ENCODE results near the gene ADIG.
"Not testable (repeated sequence)": the region's sequence is repeated elsewhere in the genome, so short reads cannot be mapped to it uniquely, and the experiment has no call there.

The ADIG gene

DNA sequence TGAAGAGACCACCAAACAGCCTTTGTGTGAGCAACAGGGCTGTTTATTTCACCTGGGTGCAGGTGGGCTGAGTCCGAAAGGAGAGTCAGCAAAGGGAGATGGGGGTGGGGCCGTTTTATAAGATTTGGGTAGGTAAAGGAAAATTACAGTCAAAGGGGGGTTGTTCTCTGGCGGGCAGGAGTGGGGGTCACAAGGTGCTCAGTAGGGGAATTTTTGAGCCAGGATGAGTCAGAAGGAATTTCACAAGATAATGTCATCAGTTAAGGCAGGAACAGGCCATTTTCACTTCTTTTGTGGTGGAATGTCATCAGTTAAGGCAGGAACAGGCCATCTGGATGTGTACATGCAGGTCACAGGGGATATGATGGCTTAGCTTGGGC is 11.4 kb downstream of the ADIG start:
- H3K4me3 ChIP-seq (ENCODE audit: low read length); H3K9ac ChIP-seq (ENCODE audit: low read length); H3K4me1 ChIP-seq (ENCODE audit: control insufficient read depth, insufficient read depth, low read length); H3K36me3 ChIP-seq (ENCODE audit: control insufficient read depth, insufficient read depth, low read length); H3K27me3 ChIP-seq (ENCODE audit: control insufficient read depth, insufficient read depth, low read length); H3K9me3 ChIP-seq (ENCODE audit: control insufficient read depth, low read length): not testable (repeated sequence)

DNA sequence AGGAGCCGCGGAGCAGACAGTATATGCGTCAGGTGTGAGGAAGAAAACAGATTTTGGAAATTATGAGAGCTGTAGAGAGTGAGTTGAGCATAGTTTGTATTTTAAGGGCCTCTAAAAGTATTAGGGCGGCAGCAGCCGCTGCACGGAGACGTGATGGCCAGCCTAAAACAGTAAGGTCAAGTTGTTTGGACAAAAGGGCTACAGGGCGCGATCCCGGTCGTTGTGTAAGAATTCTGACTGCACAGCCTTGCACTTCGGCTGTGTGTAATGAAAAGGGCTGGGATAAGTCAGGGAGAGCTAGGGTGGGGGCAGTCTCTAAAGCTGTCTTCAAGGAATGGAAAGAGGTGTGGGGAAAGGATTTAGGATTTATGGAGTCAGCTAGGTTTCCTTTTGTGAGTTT is 13.3 kb downstream of the ADIG start:
- not testable (repeated sequence) for H3K36me3 ChIP-seq (ENCODE audit: control insufficient read depth, insufficient read depth, low read length); H3K9me3 ChIP-seq (ENCODE audit: control insufficient read depth, low read length); H3K4me1 ChIP-seq (ENCODE audit: control insufficient read depth, insufficient read depth, low read length); H3K9ac ChIP-seq (ENCODE audit: low read length); H3K4me3 ChIP-seq (ENCODE audit: low read length); H3K27me3 ChIP-seq (ENCODE audit: control insufficient read depth, insufficient read depth, low read length)

DNA sequence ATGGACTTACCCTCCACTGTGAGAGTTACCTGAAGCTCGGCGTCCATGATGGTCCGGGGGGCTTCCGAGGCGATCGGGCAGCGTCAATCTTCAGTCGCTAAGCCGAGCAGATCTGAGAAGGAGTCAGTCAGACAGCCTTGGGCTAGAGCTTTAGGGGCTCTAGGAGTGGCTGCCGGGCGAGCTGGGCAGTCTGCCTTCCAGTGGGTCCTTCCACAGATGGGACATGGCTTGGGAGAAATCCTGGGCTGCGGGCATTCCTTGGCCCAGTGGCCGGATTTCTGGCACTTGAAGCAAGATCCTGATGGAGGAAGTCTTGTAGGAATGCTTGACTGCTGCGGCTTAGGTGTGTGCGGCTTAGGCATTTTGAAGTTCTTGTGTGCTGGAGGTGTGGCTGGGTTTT is 14.9 kb downstream of the ADIG start:
- not testable (repeated sequence) for H3K27me3 ChIP-seq (ENCODE audit: control insufficient read depth, insufficient read depth, low read length); H3K36me3 ChIP-seq (ENCODE audit: control insufficient read depth, insufficient read depth, low read length); H3K4me3 ChIP-seq (ENCODE audit: low read length)

DNA sequence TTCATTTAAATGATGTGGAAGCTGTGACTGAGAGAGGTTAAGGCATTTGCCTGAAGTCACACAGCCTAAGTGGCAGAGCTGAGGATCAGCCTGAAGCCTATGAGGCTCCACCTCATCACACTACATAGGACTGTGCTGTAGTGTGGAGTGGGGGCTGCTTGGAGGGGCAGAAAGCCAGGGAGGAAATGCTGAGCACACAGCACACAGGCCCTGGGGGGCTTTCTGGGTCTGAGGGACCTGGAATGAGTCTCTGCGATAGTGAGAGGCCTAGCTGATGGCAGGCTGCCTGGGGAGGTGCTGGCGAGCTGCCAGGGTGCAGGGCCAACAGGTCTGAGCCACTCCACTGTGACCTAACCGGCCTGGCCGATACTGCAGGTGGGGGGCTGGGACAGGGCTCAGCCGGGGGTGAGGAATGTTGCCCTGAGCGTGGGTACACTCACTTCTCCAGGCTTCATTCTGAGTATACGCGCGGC is 18.4 kb downstream of the ADIG start:
- Histone ChIP-seq H3K9me3 (ENCODE audit: control insufficient read depth, low read length) (no peaks in the 10 kb centered on the region), H3K27me3 (ENCODE audit: control insufficient read depth, insufficient read depth, low read length) (peaks cover 21% of the 10 kb centered on the region), H3K36me3 (ENCODE audit: control insufficient read depth, insufficient read depth, low read length) (no peaks in the 10 kb centered on the region), H3K4me1 (ENCODE audit: control insufficient read depth, insufficient read depth, low read length) (peaks cover 9% of the 10 kb centered on the region), H3K9ac (ENCODE audit: low read length) (no peak overlapping the region), H3K4me3 (ENCODE audit: low read length) (no peak overlapping the region)

More for the DNA sequence above, 14.9 kb downstream of the ADIG start:
- not testable (repeated sequence) for H3K4me1 ChIP-seq (ENCODE audit: control insufficient read depth, insufficient read depth, low read length); H3K9ac ChIP-seq (ENCODE audit: low read length); H3K9me3 ChIP-seq (ENCODE audit: control insufficient read depth, low read length)

DNA sequence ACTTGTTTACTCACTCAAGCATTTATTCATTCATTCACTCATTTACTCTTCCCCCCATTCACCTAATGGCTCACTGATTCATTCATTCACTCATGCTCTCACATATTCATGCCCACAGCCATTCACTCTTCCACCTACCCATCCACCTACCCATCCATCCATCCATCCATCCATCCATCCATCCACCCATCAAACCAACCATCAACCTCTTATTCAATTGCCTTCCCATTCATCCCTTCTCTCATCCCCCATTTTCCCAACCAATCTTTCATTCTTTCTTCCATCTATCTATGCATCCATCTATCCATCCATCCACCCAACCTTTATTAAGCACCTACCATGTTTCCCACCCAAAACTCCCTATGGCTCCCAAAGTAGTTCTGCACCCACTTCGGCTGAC is 19.1 kb downstream of the ADIG start:
- Histone ChIP-seq H3K27me3 (ENCODE audit: control insufficient read depth, insufficient read depth, low read length) (peaks cover 21% of the 10 kb centered on the region), H3K36me3 (ENCODE audit: control insufficient read depth, insufficient read depth, low read length) (no peaks in the 10 kb centered on the region), H3K4me3 (ENCODE audit: low read length) (no peak overlapping the region), H3K9ac (ENCODE audit: low read length) (no peak overlapping the region), H3K4me1 (ENCODE audit: control insufficient read depth, insufficient read depth, low read length) (peaks cover 9% of the 10 kb centered on the region), H3K9me3 (ENCODE audit: control insufficient read depth, low read length) (no peaks in the 10 kb centered on the region)

DNA sequence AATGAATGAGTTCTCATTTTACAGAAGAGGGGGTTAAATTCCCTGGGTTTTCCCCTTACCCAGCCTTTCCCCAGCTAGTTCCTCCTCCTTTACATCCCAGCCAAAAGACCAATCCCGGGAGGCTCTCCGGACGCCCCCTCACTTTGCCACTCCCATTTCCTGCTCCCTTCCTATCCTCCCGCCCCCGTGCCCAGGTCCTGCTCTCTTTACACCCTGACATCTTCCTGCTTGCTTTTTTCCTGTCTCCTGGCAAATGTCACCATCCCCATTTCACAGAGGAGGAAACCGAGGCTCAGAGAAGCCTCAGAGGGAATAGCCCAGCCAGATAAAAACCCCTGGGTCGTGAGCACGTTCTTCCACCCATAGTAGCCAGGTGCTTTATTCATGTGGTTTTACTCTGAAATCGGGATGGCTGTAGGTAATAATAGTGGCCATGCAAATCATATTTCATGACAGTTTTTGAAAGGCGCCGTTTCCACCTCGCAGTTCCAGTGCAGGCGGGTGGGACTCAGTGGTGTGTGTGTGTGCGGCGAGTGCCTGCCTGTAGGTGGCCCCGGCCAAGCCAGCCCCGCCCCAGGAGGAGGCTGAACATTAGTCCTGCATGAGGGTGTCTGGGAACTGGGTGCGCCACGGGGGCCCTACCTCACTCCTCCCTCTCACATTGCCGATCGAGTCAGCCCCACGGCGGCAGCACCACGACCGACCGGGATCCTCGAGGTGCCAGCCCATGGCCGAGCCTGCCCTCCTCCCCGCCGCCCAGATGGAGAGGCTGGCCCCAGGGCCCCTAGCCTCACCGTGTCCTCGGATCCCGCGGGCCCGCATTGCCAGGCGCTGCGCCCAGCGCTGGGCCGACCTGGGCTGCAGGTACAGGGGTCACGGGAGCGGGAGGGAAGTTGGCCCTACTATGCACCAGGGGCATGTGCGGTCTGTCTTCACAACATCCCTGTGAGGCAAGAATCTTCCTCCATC is 20.5 kb downstream of the ADIG start, which contains the start of gene ARHGAP40:
TSS of gene ARHGAP40 (plus strand) at position 594 of the 969 bp plus-strand sequence.
- H3K36me3 ChIP-seq (ENCODE audit: control insufficient read depth, insufficient read depth, low read length), result no peaks in the 10 kb centered on the region
- H3K4me1 ChIP-seq (ENCODE audit: control insufficient read depth, insufficient read depth, low read length), result peaks cover 9% of the 10 kb centered on the region
- no peaks in the 10 kb centered on the region for H3K9me3 ChIP-seq (ENCODE audit: control insufficient read depth, low read length)
- no peak within 1 kb of the TSS for H3K4me3 ChIP-seq (ENCODE audit: low read length)
- H3K27me3 ChIP-seq (ENCODE audit: control insufficient read depth, insufficient read depth, low read length), result peaks cover 21% of the 10 kb centered on the region
- H3K9ac ChIP-seq (ENCODE audit: low read length), result peak within 1 kb of the TSS; percentile 43

DNA sequence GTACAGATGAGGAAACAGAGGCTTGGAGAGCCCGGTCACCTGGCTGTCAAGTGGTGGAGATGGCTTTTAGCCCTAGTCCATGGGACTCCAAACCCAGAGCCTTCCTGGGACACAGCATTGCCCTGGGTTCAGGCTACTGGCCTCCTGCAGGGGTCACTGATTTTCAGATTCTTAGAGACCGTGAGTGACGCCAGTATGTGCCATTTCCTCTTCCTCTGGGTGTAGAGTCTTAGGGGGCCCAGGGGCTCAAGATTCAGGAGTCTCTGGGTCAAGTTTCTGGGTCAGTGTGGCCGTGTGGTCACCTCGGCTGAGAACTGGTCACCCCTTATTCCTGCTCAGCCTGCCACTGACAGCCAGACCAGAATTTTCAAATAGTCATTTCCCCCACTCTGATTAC is 21.2 kb downstream of the ADIG start:
- Histone ChIP-seq H3K9me3 (ENCODE audit: control insufficient read depth, low read length) (no peaks in the 10 kb centered on the region), H3K27me3 (ENCODE audit: control insufficient read depth, insufficient read depth, low read length) (peaks cover 21% of the 10 kb centered on the region), H3K4me1 (ENCODE audit: control insufficient read depth, insufficient read depth, low read length) (peaks cover 9% of the 10 kb centered on the region), H3K9ac (ENCODE audit: low read length) (peak overlapping the region; percentile 43), H3K36me3 (ENCODE audit: control insufficient read depth, insufficient read depth, low read length) (no peaks in the 10 kb centered on the region), H3K4me3 (ENCODE audit: low read length) (no peak overlapping the region)

DNA sequence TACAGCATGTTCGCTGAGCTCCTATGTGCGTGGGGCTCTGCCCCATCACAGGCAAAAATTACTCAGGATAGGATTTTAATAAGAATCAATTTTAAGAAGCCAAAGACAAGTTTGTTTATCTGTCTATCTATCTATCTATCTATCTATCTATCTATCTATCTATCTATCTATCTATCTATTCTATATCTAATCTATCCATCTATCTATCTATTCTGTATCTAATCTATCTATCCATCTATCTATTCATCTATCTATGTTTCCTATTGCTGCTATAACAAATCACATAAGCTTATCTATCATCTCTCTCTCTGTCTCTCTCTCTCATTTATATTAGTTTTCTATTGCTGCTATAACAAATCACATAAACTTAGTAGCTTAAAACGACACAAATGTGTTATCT is 22.3 kb downstream of the ADIG start:
- H3K36me3 ChIP-seq (ENCODE audit: control insufficient read depth, insufficient read depth, low read length), result no peaks in the 10 kb centered on the region
- no peak overlapping the region for H3K4me3 ChIP-seq (ENCODE audit: low read length)
- peaks cover 21% of the 10 kb centered on the region for H3K27me3 ChIP-seq (ENCODE audit: control insufficient read depth, insufficient read depth, low read length)
- no peak overlapping the region for H3K9ac ChIP-seq (ENCODE audit: low read length)
- H3K4me1 ChIP-seq (ENCODE audit: control insufficient read depth, insufficient read depth, low read length), result peaks cover 9% of the 10 kb centered on the region
- no peaks in the 10 kb centered on the region for H3K9me3 ChIP-seq (ENCODE audit: control insufficient read depth, low read length)

DNA sequence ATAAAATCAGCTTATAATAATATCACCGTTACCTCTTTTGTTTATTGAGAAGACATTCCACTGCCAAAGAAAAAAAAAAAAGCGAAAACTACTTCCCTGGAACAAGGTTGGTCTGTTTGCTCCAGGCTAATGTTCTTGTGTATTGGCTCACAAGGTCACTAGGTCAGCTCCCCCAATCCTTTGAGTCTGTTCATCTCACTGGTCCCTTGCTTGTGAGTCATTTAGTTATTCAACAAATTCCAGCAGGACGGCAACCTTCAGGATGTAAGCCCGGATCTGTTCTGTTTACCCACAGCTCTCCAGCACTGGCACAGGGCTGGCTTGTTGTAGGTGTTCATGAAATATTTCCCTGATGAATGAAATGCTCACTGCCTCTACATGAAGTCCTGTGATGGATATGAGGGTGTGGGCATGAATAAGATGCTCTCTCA is 23.9 kb downstream of the ADIG start:
- H3K4me3 ChIP-seq (ENCODE audit: low read length), result no peak overlapping the region
- peaks cover 21% of the 10 kb centered on the region for H3K27me3 ChIP-seq (ENCODE audit: control insufficient read depth, insufficient read depth, low read length)
- H3K9ac ChIP-seq (ENCODE audit: low read length), result no peak overlapping the region
- peaks cover 9% of the 10 kb centered on the region for H3K4me1 ChIP-seq (ENCODE audit: control insufficient read depth, insufficient read depth, low read length)
- no peaks in the 10 kb centered on the region for H3K36me3 ChIP-seq (ENCODE audit: control insufficient read depth, insufficient read depth, low read length)
- no peaks in the 10 kb centered on the region for H3K9me3 ChIP-seq (ENCODE audit: control insufficient read depth, low read length)

DNA sequence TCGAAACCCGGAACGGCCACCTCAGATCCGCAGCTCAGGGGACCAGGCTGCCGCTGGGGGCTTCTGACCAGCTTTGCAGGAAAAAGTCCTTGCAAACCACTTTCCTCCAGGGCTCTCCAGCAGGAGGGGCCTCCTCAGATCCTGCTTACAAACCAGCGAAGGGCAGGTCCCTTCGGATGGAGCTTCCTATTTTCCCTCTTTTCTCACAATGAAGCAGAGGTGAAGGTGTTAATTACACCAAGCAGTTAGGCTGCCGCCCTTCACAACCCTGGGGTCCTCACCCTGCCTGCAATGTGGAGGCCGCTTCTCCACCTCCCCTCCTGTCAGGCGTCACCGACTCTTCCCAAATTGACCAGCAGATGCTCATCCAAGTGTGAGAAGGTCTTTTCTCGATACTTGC is 26.4 kb downstream of the ADIG start:
- no peaks in the 10 kb centered on the region for H3K9me3 ChIP-seq (ENCODE audit: control insufficient read depth, low read length)
- H3K36me3 ChIP-seq (ENCODE audit: control insufficient read depth, insufficient read depth, low read length), result no peaks in the 10 kb centered on the region
- peaks cover 4% of the 10 kb centered on the region for H3K27me3 ChIP-seq (ENCODE audit: control insufficient read depth, insufficient read depth, low read length)
- no peak overlapping the region for H3K9ac ChIP-seq (ENCODE audit: low read length)
- H3K4me3 ChIP-seq (ENCODE audit: low read length), result no peak overlapping the region
- no peaks in the 10 kb centered on the region for H3K4me1 ChIP-seq (ENCODE audit: control insufficient read depth, insufficient read depth, low read length)

DNA sequence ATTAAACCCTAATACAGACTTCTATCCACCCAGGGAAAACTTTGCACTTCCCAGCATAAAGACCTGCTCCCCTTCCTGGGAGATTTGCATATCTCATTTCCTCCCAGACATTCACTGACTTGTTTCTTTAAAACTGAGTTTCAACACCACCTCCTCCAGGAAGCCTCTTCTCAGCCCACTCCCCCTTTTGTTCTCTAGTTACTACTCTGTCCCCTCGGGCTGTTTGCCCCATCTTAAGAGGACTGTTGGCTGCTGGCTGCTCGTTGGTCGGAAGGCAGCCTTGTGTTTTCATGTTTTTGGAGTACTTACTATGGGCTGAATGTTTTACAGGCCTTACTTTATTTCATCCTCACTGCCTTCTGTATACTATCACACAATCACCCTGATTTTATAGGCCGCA is 27.2 kb downstream of the ADIG start:
- Histone ChIP-seq H3K9ac (ENCODE audit: low read length) (no peak overlapping the region), H3K27me3 (ENCODE audit: control insufficient read depth, insufficient read depth, low read length) (no peaks in the 10 kb centered on the region), H3K9me3 (ENCODE audit: control insufficient read depth, low read length) (no peaks in the 10 kb centered on the region), H3K4me3 (ENCODE audit: low read length) (no peak overlapping the region), H3K4me1 (ENCODE audit: control insufficient read depth, insufficient read depth, low read length) (no peaks in the 10 kb centered on the region), H3K36me3 (ENCODE audit: control insufficient read depth, insufficient read depth, low read length) (no peaks in the 10 kb centered on the region)

DNA sequence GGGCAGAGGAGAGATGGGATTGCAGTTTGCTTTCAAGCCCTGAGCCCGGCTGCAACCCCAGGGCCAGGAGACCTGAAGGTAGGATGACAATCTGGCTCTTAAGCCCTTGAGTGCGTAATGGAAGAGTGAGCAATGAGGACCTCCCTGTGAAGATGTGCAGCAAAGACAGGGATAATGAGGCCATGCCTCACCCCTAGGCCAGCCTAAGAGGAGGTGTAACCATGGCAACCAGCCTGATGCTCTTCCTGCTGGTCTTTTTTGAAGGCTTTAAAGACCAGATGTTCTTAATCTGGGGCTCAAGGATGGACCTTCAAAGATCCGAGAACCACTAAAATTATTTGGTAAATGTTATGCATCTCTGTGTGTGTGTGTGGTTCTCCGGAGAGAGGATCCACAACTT is 28.8 kb downstream of the ADIG start:
- H3K36me3 ChIP-seq (ENCODE audit: control insufficient read depth, insufficient read depth, low read length), result no peaks in the 10 kb centered on the region
- H3K4me3 ChIP-seq (ENCODE audit: low read length), result no peak overlapping the region
- no peaks in the 10 kb centered on the region for H3K4me1 ChIP-seq (ENCODE audit: control insufficient read depth, insufficient read depth, low read length)
- no peaks in the 10 kb centered on the region for H3K27me3 ChIP-seq (ENCODE audit: control insufficient read depth, insufficient read depth, low read length)
- H3K9me3 ChIP-seq (ENCODE audit: control insufficient read depth, low read length), result no peaks in the 10 kb centered on the region
- no peak overlapping the region for H3K9ac ChIP-seq (ENCODE audit: low read length)
